GM21528 (cell line): ENCODE data around the gene PHF19.

Experiments
- ATAC-seq: cut with Tn5 transposase; IDR thresholded peaks from one replicate; pipeline ENCODE4 v1.9.1; 2021; ENCODE audit warnings: mild to moderate bottlenecking, moderate library complexity; ENCODE audit not compliant: unreplicated experiment, low FRiP score

Gene PHF19

DNA sequence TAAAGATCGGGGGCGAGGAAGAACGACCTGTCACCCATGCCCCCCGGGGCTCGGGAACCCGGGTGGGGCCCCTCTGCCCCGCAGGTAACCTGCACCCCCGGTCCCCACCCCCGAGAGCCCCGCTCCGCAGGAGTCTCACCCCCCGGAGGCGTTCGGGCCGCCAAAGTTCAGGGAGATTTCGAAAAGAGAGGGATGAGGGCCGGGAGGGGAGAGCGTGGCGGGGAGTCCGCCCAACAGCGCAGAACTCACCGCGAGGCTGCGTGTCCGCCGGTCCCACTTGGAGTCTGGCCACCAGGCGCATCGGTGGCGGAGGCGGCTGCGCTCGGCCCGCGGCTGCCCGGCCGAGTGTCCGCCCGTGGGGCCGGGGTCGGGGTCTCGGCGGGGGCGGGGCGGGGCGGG lies at the start of gene PHF19:
Gene PHF19, minus strand, starts transcription at position 347 of the 399 bp plus-strand sequence. CDS start 2,447 bp downstream, outside the sequence.
- peak; percentile 13 for ATAC-seq

GRCh38 chr9:120926397-120926928 lies 49.5 kb upstream of the PHF19 start, which contains the start of gene TRAF1:
Gene TRAF1 (minus strand): TSS chr9:120926796. CDS start chr9:120926075, 721 bp downstream.
- ATAC-seq, result peak; percentile 26

DNA sequence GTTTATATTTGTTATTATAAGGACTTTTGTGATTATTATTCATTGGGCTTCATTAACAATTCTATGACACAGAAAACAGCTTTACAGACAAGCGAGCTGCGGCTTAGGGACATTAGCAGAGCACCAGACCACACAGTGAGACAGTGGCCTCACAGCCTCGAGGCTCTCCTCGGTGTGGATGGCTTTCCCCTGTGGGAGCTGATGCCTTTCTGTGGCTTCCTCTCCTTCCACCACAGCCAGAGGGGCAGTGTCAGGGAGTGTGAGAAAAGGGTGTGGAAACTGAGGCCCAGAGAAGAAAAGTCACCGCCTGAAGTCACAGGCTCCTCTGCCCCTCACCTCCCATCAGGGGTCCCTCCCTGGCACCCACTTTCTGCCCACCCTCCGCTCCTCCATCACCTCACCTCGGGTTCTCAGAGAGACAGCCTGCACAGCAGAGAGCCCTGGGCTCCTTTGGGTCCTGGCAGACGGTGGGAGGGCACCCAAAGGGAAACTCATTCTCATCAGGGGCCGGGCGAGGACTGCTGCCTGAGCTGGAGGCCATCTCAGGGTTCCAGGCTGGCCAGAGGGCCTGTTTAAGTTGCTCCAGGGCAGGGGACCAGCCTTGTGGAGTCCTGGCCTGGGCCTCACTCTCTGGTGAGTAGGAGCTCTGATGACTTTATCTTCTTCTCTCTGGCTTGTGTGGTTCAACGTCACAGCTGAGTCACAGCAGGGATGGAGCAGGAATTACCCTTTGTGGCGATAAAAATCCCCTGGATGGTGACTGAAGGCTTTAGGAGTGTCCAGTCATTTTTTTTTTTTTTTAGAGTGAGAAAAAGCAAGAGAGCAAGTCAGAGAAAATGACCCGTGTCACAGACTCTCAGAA lies 48.8 kb upstream of the PHF19 start:
- peak; percentile 45 for ATAC-seq

DNA sequence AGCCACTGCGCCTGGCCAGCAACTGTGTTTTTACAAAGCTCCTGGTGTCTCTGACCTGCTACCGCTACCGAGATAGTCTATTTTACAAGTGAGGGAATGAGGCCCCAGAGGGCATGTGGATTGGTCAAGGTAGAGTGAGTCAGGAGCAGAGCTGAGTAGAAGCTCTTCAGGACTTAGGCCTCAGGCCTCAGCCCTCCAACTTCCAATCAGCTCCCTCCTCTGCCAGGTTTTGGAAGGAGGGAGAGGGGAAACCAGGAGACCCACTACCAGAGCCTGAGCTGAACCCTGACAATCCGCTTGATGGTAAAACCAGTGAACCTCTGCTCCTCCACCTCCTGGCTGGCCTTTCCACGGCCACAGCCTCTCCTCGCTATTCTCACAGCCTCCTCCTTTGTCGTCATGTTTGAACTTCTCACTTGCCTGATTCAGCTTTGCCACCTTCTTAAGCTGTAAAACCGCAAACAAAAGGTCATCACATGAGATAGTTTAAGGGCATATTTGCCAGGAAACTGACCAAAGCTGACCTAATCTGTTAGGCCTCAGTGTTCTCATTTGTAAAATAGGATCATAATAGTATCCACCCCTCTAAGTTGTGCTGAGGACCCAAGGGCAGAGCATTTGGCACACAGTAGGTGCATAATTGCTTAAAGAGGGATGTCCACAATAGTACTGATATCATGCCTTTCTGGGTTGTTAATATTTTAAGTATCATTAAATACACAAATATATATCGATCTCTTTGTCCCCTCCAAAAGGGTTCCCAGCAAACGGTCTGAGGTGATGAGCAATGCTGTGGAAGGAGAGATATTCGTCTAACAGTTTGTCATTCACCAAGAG lies 47.9 kb upstream of the PHF19 start:
- no peak for ATAC-seq

DNA sequence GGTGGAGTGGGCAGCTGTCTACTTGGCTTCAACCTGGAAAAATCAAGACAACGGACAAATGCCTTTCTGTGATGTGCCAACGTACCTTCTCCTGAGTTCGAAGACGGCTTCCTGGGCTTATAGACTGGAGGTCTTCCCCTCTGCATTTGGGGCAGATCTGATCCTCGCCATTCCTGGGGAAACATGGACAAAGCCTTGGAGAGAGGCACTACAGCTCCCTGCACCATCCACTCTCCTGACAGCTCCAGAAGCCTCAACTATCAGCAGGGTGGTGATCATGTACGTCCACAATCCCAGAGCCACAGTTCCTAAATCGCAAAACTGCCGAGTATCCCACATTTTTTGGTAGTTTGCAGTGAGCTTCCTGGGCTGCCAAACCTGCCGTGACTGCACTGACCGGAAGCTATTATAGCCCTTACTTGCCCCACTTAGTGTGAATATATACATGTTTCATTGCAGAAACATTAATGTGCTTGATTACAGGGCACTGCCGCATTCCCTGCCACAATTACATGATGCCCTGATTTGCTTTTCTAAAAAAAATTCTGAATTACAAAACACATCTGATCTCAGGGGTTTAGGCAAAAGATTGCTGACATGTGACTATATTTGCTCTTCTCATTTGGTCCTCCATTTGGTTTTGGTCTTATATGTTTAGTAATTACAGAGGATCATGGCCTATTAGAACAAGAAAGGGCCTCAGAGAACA lies 46.8 kb upstream of the PHF19 start:
- no peak for ATAC-seq

DNA sequence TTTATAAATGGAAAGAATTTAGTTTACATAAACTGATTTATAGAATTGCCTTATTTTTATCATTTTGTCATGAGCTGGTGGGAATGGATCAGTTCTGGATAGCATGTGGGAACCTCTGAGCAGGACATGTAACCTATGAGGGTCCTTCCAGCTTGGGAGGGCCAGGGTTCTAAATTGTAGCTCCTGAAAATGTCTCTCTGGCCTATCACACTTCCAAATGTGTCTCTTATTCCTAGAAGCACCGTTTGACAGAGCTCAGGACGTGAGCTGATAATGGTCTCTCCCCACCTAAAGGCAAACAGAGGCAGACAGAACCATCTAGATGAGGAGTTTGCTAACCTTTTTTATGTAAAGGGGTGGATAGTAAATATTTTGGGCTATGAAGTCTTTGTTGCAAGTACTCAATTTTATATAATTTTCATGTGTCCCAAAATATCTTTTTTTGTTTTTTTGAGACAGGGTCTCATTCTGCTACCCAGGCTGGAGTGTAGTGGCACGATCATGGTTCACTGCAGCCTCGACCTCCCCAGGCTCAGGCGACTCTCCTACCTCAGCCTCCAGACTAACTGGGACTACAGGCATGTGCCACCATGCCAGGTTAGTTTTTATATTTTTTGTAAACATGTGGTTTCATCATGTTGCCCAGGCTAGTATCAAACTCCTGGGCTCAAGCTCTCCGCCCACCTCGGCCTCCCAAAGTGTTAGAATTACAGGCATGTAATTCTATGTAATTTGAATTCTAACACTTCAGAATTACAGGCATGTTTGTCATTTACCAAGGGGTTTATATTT lies 45.6 kb upstream of the PHF19 start:
- ATAC-seq, result no peak

- no peak for ATAC-seq
These were observed 44.7 kb upstream of the PHF19 start for GRCh38 chr9:120921661-120922181.

DNA sequence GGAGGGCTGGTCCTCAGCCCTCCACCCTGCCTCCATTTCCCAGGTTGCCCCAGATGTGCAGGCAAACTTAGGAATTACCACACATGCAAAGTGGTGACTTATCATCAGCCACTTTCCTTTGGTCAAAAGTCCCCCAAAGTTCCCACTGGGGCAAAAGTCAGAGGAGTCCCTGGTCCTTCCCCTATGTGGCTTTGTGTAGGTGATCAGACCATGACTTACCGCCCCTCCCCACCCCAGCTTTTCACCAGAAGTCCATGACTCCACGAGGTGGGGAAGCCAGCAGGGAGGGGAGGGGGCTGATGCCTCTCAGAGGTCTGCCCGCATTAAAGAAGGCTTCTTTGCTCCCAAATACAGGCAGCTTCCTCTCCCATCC lies 43.8 kb upstream of the PHF19 start:
- ATAC-seq, result no peak

- no peak for ATAC-seq
These were observed 43.1 kb upstream of the PHF19 start for GRCh38 chr9:120919843-120920805.

GRCh38 chr9:120918931-120919842 lies 42.2 kb upstream of the PHF19 start:
- no peak for ATAC-seq

DNA sequence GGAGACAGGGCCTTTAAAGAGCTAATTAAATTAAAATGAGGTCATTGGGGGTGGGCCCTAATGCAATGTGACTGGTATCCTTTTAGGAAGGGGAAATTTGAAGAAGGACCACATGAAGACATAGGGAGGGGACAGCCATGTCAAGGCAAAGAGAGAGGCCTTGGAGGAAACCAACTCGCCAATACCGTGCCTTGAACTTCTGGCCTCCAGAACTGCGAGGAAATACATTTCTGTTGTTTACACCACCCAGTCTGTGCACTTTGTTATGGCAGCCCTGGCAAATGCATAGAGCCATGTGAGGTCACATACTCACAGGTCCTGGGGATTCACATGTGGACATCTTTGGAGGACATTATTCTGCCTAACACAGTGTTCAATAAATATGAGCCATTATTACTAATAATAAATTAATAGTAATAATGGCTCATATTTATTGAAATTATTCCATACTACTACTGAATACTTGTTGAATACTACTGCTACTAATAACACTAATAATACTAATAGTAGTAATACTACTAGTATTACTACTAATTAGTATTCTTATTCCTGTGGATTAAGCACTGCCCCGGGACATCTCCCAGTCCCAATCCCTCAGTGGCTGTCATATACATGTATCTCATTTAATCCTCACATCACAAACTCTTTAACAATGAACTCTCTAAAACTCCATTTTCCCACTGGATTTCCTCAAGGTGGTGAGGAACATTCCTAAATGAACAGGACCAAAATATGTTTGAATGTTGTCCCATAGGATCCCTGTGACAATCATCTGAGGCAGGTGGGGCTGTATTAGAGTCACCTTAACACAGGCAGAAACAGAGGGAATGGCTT lies 41.2 kb upstream of the PHF19 start:
- no peak for ATAC-seq

GRCh38 chr9:120916991-120917880 lies 40.2 kb upstream of the PHF19 start:
- ATAC-seq, result no peak

DNA sequence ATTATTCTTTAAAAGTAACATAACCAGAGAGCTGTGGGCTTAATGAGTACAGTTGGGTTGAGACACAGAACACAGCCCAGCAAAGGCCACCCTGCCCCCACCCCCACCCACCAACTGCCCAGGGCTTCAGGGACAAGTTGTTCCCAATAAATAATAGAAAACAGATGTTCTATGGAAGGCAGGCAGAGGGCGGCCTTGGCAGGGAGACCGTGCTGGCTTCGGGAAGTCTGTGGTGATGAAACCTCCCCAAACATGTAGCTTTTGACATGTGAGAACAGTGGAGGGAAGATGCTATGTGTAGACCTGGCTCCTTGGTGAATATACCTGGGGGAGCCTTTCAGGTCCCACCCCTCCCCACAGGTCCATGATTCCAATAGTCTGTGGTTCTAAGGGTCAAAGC lies 39.6 kb upstream of the PHF19 start:
- ATAC-seq, result no peak

DNA sequence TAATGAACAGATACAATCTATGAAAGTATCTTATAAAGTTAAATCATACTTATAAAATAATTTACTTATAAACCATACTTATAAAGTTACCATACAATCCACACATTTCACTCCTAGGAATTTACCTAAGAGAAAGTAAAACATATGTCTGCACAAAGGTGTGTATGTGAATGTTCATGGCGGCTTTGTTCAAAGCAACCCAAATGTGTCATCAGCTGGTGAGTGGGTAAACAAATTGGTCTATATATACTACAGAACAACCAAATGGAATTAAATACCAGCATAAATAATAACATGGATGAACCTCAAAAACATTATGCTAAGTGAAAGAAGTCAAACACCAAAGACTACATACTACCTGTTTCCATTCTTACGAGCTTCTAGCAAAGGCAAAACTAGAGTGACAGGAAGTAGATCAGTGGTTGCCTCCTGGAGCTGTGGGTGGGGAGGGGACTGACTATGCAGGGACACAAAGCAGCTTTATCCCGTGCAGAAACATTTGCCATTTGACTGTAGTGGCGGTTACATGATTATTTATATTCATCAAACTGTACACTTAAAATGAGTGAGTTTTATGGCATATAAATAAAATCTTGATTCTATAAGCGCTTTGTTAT lies 39.0 kb upstream of the PHF19 start:
- no peak for ATAC-seq

DNA sequence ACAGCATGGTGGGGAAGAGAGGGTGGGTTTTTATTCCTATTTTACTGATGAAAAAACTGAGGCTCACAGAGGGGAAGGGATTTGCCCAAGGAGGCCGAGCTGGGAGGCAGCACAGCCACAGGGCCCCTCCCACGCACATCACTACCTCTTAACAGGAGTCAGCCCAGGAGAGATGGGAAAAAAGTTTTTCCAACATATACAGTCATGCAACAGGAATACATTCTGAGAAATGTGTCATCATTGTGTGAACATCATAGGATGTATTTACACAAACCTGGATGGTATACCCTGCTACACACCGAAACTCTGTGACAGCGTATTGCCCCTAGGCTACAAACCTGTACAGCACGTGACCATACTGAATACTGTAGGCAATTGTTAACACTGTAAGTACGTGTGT lies 38.0 kb upstream of the PHF19 start:
- no peak for ATAC-seq
